H1 (cell line): Measurements from ENCODE around the gene DOCK10. TPM values are rescaled to one million over a fixed set of nuclear protein-coding genes. Genes with fewer than 3 reads are reported as not detected.

Source experiments
- CTCF ChIA-PET: fragments of 300-600 bp; sonication (Branson Sonifier 250); formaldehyde crosslinking; loops from one replicate; lab custom pipeline; 2021; ENCODE audit not compliant: partially characterized antibody; lab: Charles Lee
- POLR2A ChIA-PET: fragments of 300-600 bp; sonication (Branson Sonifier 250); formaldehyde crosslinking; loops from one replicate; lab custom pipeline; 2021; ENCODE audit warnings: inconsistent platforms; ENCODE audit not compliant: partially characterized antibody; lab: Charles Lee
- DNase-seq, 2 experiments: peaks; one replicate each; pipeline versions ENCODE4 v3.0.0 to v3.0.0-alpha.2; 2010 to 2022; ENCODE audit warnings: low spot score in 2 of 2, low read depth in 1 of 2, mixed read lengths in 1 of 2
- FAIRE-seq: peaks from 2 replicates; lab custom pipeline; 2011; peaks lifted over from hg19 to GRCh38; lab: Jason Lieb, UNC
- H2AFZ ChIP-seq: 2 replicates; pipeline ENCODE4 v1.8.1; 2012; ENCODE audit warnings: low read length, inconsistent platforms
- H2AK5ac ChIP-seq: 2 replicates; pipeline ENCODE4 v1.6.1; 2013; ENCODE audit warnings: low read depth, low read length
- H2BK120ac ChIP-seq: replicated peaks from 2 replicates; pipeline ENCODE3; 2013; ENCODE audit warnings: low read depth, low read length, inconsistent platforms
- H2BK12ac ChIP-seq: 2 replicates; pipeline ENCODE4 v1.6.1; 2013; ENCODE audit warnings: low read depth, low read length
- H2BK15ac ChIP-seq: 2 replicates; pipeline ENCODE4 v1.6.1; 2013; ENCODE audit warnings: low read length
- H2BK20ac ChIP-seq: 2 replicates; pipeline ENCODE4 v1.6.1; 2013; ENCODE audit warnings: low read length
- H2BK5ac ChIP-seq: 2 replicates; pipeline ENCODE4 v1.6.1; 2013; ENCODE audit warnings: low read depth, low read length
- H3K14ac ChIP-seq: 2 replicates; pipeline ENCODE4 v1.6.1; 2013; ENCODE audit warnings: inconsistent platforms; ENCODE audit not compliant: insufficient read length
- H3K18ac ChIP-seq: 2 replicates; pipeline ENCODE4 v1.6.1; 2013; ENCODE audit warnings: low read length; ENCODE audit errors: extremely low read depth
- H3K23ac ChIP-seq: 2 replicates; pipeline ENCODE4 v1.6.1; 2013; ENCODE audit warnings: inconsistent platforms; ENCODE audit not compliant: insufficient read length
- H3K23me2 ChIP-seq: 2 replicates; pipeline ENCODE4 v1.6.1; 2013; ENCODE audit warnings: low read depth, low read length
- H3K27ac ChIP-seq: 2 replicates; pipeline ENCODE4 v1.6.1; 2011; ENCODE audit warnings: low read depth, low read length, inconsistent platforms
- H3K27me3 ChIP-seq, 4 experiments: replicated peaks in 1 of 4; 1 replicate in 1 of 4; 2 replicates in 3 of 4; pipeline versions ENCODE4 v1.6.1 to v1.8.1; 2011 to 2013; ENCODE audit warnings: low read length in 3 of 4, mild to moderate bottlenecking in 3 of 4, inconsistent platforms in 2 of 4, mixed read lengths in 2 of 4, moderate library complexity in 1 of 4; ENCODE audit not compliant: control insufficient read depth in 3 of 4, insufficient read depth in 3 of 4; ENCODE audit errors: extremely low read depth in 1 of 4
- H3K36me3 ChIP-seq, 4 experiments: 2 replicates each; pipeline versions ENCODE4 v1.6.1 to v1.8.1; 2011 to 2013; ENCODE audit warnings: mild to moderate bottlenecking in 4 of 4, low read length in 3 of 4, moderate library complexity in 2 of 4, control low read depth in 1 of 4, inconsistent platforms in 1 of 4; ENCODE audit not compliant: insufficient read depth in 4 of 4, control insufficient read depth in 2 of 4
- H3K4ac ChIP-seq: replicated peaks from 2 replicates; pipeline ENCODE3; 2013; ENCODE audit warnings: low read length, low read depth, mixed read lengths, inconsistent platforms; ENCODE audit not compliant: insufficient read length
- H3K4me1 ChIP-seq, 4 experiments: replicated peaks in 1 of 4; 1 replicate in 1 of 4; 2 replicates in 3 of 4; pipeline versions ENCODE4 v1.6.1 to v1.8.1; 2011 to 2013; ENCODE audit warnings: low read length in 3 of 4, inconsistent platforms in 2 of 4, mixed read lengths in 1 of 4; ENCODE audit not compliant: insufficient read depth in 4 of 4, control insufficient read depth in 3 of 4
- H3K4me2 ChIP-seq, 2 experiments: 2 replicates each; pipeline versions ENCODE4 v1.6.1 to v1.8.1; 2011 to 2013; ENCODE audit warnings: low read depth in 2 of 2, low read length in 2 of 2, control low read depth in 1 of 2, inconsistent platforms in 1 of 2, mild to moderate bottlenecking in 1 of 2; ENCODE audit not compliant: insufficient read depth in 1 of 2
- H3K4me3 ChIP-seq, 4 experiments: fragments of 200-600, 300-600 bp in 1 of 4; sonication (generic), shearing (Covaris generic), sonication (Bioruptor Twin) in 1 of 4; 2 replicates each; pipeline versions ENCODE4 v1.5.1 to v1.8.1; 2011 to 2016; ENCODE audit warnings: low read length in 4 of 4, low read depth in 3 of 4, control low read depth in 2 of 4, inconsistent platforms in 2 of 4, mild to moderate bottlenecking in 2 of 4, mixed read lengths in 1 of 4, moderate library complexity in 1 of 4; ENCODE audit not compliant: insufficient read depth in 2 of 4; ENCODE audit errors: extremely low read depth in 1 of 4
- H3K56ac ChIP-seq: replicated peaks from 2 replicates; pipeline ENCODE3; 2013; ENCODE audit warnings: low read depth, mild to moderate bottlenecking, mixed read lengths, low read length, inconsistent platforms; ENCODE audit not compliant: insufficient read length
- H3K79me1 ChIP-seq: 2 replicates; pipeline ENCODE4 v1.6.1; 2013; ENCODE audit warnings: low read depth, low read length, control low read depth
- H3K79me2 ChIP-seq, 2 experiments: 2 replicates each; pipeline versions ENCODE4 v1.6.1 to v1.8.1; 2012 to 2013; ENCODE audit warnings: low read length in 2 of 2, mild to moderate bottlenecking in 2 of 2, inconsistent platforms in 1 of 2; ENCODE audit not compliant: insufficient read depth in 2 of 2, control insufficient read depth in 1 of 2
- H3K9ac ChIP-seq, 4 experiments: replicated peaks in 1 of 4; 1 replicate in 1 of 4; 2 replicates in 3 of 4; pipeline versions ENCODE4 v1.6.1 to v1.8.1; 2011 to 2013; ENCODE audit warnings: low read depth in 3 of 4, low read length in 3 of 4, control low read depth in 2 of 4, mild to moderate bottlenecking in 2 of 4, moderate library complexity in 2 of 4, inconsistent platforms in 1 of 4; ENCODE audit errors: extremely low read depth in 1 of 4
- H3K9me3 ChIP-seq, 2 experiments: 2 replicates each; pipeline versions ENCODE4 v1.6.1 to v1.8.1; 2012 to 2013; ENCODE audit warnings: mild to moderate bottlenecking in 2 of 2, moderate library complexity in 2 of 2, control low read depth in 1 of 2, inconsistent platforms in 1 of 2, low read depth in 1 of 2, low read length in 1 of 2, mixed read lengths in 1 of 2; ENCODE audit not compliant: insufficient read depth in 2 of 2
- H4K20me1 ChIP-seq, 2 experiments: replicated peaks in 1 of 2; 2 replicates each; pipeline versions ENCODE3 to v1.8.1; 2011 to 2013; ENCODE audit warnings: inconsistent platforms in 2 of 2, low read length in 2 of 2, mild to moderate bottlenecking in 1 of 2; ENCODE audit not compliant: insufficient read depth in 2 of 2, control insufficient read depth in 1 of 2
- H4K5ac ChIP-seq: 2 replicates; pipeline ENCODE4 v1.6.1; 2013; ENCODE audit warnings: low read length, low read depth, mixed read lengths, inconsistent platforms; ENCODE audit not compliant: insufficient read length
- H4K8ac ChIP-seq: 2 replicates; pipeline ENCODE4 v1.8.0; 2013; ENCODE audit warnings: mild to moderate bottlenecking, moderate library complexity, low read length, inconsistent platforms; ENCODE audit not compliant: insufficient read depth; ENCODE audit errors: extremely low read depth
- H4K91ac ChIP-seq: replicated peaks from 2 replicates; pipeline ENCODE3; 2013; ENCODE audit warnings: low read length, mixed read lengths, inconsistent platforms; ENCODE audit not compliant: insufficient read length
- CBX5 ChIP-seq: fragments of 300-800, 300-1000 bp; sonication (generic); IDR thresholded peaks from 2 replicates; pipeline ENCODE4 v1.7.1; 2016; ENCODE audit warnings: antibody characterized with exemption, low read length, low read depth
- USF2 ChIP-seq: IDR thresholded peaks from 2 replicates; pipeline ENCODE4 v1.6.1; 2011; ENCODE audit warnings: low read length, improper control_type of control experiment
- WGBS, 2 experiments: shearing (Covaris generic) in 1 of 2; methylation state at CpG; one replicate each; pipeline versions ENCODE4 v1.1.6 to v1.1.7; 2013 to 2015; ENCODE audit warnings: low lambda C conversion rate in 2 of 2, mixed read lengths in 2 of 2, inconsistent platforms in 1 of 2, low coverage in 1 of 2, missing lambda C conversion rate in 1 of 2; ENCODE audit not compliant: insufficient replicate concordance in 2 of 2, insufficient coverage in 1 of 2, insufficient read length in 1 of 2; ENCODE audit errors: extremely low coverage in 1 of 2, missing lambda C conversion rate in 1 of 2; 5-methylcytosine and 5-hydroxymethylcytosine counted together
- polyA plus RNA-seq, 7 experiments: library from polyadenylated mRNA; depleted of rRNA in 3 of 7; stranded (reverse) in 5 of 7; unstranded in 2 of 7; fragments of >200 nt in 5 of 7; fragments of 200-250 nt in 2 of 7; gene quantifications; 1 replicate in 5 of 7; 2 replicates in 1 of 7; 4 replicates in 1 of 7; pipeline versions ENCODE4 v1.2.1 to v1.2.3, GENCODE V29; 2011 to 2013; ENCODE audit warnings: missing spikeins in 2 of 7, mixed read lengths in 2 of 7
- total RNA-seq: library from RNA; stranded (reverse); fragmentation: NEBNext Ultra II Directional; extraction: Animal tissue kit (Norgen Biotek cat#: 25700); gene quantifications from 2 replicates; pipeline ENCODE4 v1.2.1, GENCODE V29; 2021

Gene DOCK10
- total and polyA plus RNA-seq, 2 of the 8 experiments (the other 6 are each of a cell fraction or from before 2014, with no cell fraction given), result 0.33 to 1.6 TPM

DNA sequence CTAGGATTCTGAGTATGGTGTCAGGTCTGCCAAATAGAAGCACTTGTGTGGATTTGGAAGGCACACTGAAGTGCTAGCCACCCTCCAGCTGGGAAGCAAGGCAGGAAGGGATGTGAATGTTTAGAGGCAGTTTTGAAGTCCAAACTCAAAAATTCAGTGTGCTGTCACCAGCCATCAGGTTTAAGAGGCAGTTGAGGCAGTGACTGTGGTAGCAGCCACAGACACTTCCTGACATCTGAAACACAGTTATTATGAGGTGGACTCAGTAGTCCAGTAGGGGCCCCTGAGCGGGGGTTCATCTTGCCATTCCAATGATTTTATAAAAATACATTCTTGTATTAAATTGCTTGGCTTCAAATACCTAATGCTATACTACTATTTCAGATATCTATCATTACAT, 13.4 kb upstream of the DOCK10 start:
- no peak overlapping the region for H2BK120ac ChIP-seq
- no peak overlapping the region for H4K5ac ChIP-seq
- no peak overlapping the region for H2AFZ ChIP-seq
- no peaks in the 10 kb centered on the region for H3K4me1 ChIP-seq
- no peaks in the 10 kb centered on the region for H3K23me2 ChIP-seq
- H3K23ac ChIP-seq, result peak overlapping the region; percentile 27
- H3K79me1 ChIP-seq, result no peaks in the 10 kb centered on the region
- H4K91ac ChIP-seq, result no peak overlapping the region
- H3K9ac ChIP-seq, result no peak overlapping the region
- TF ChIP-seq CBX5 (no peak), USF2 (no peak)
- H4K20me1 ChIP-seq, result no peaks in the 10 kb centered on the region
- H2BK15ac ChIP-seq, result no peak overlapping the region
- no peaks in the 10 kb centered on the region for H3K27me3 ChIP-seq
- no peak overlapping the region for H3K14ac ChIP-seq
- no peak overlapping the region for H3K27ac ChIP-seq
- no peak overlapping the region for H2BK20ac ChIP-seq
- no peak for DNase-seq
- no peak overlapping the region for H3K4ac ChIP-seq
- H3K4me3 ChIP-seq, result no peak overlapping the region
- POLR2A ChIA-PET, result no interaction called here
- H3K4me2 ChIP-seq, result no peak overlapping the region
- WGBS, 2 experiments, result 92% methylated on average over 1 of the region's 1 CpG; no CpG with 5 or more reads in 1 of the 2 experiments
- CTCF ChIA-PET, result interaction anchor here (0.6 kb wide), 1 partner anchor 53 kb away, joined by 3 read pairs; no protein-coding TSS in a partner anchor
- FAIRE-seq, result no peak
- no peaks in the 10 kb centered on the region for H3K79me2 ChIP-seq
- no peaks in the 10 kb centered on the region for H3K36me3 ChIP-seq
- no peaks in the 10 kb centered on the region; a peak in 1 of 4 replicates for H3K9me3 ChIP-seq
- H2BK12ac ChIP-seq, result no peak overlapping the region
- no peak overlapping the region for H4K8ac ChIP-seq
- H3K56ac ChIP-seq, result no peak overlapping the region
- H3K18ac ChIP-seq, result no peak overlapping the region
- no peak overlapping the region for H2BK5ac ChIP-seq
- no peak overlapping the region for H2AK5ac ChIP-seq
